ENCODE data around the gene ARMH1.

ARMH1 gene

GRCh38 chr1:44717653-44718052 is 43.1 kb downstream of the ARMH1 start:
- no peak for DNase-seq (ENCODE audit: low read depth)
- TF ChIP-seq, protein P1, sequence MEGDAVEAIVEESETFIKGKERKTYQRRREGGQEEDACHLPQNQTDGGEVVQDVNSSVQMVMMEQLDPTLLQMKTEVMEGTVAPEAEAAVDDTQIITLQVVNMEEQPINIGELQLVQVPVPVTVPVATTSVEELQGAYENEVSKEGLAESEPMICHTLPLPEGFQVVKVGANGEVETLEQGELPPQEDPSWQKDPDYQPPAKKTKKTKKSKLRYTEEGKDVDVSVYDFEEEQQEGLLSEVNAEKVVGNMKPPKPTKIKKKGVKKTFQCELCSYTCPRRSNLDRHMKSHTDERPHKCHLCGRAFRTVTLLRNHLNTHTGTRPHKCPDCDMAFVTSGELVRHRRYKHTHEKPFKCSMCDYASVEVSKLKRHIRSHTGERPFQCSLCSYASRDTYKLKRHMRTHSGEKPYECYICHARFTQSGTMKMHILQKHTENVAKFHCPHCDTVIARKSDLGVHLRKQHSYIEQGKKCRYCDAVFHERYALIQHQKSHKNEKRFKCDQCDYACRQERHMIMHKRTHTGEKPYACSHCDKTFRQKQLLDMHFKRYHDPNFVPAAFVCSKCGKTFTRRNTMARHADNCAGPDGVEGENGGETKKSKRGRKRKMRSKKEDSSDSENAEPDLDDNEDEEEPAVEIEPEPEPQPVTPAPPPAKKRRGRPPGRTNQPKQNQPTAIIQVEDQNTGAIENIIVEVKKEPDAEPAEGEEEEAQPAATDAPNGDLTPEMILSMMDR (conservative IDR thresholded peaks at IDR 0.05; ENCODE audit: low read length) = no peak
- H3K4me3 ChIP-seq (ENCODE audit: low read length) = no peak overlapping the region

GRCh38 chr1:44718091-44718490 is 43.6 kb downstream of the ARMH1 start:
- no peak overlapping the region for H3K4me3 ChIP-seq (ENCODE audit: low read length)
- TF ChIP-seq, protein P1 (conservative IDR thresholded peaks at IDR 0.05; ENCODE audit: low read length) = no peak
- DNase-seq (ENCODE audit: low read depth) = no peak

- no peak for DNase-seq (ENCODE audit: low read depth)
- TF ChIP-seq, protein P1 (conservative IDR thresholded peaks at IDR 0.05; ENCODE audit: low read length) = no peak
- no peak overlapping the region for H3K4me3 ChIP-seq (ENCODE audit: low read length)
These were observed 44.8 kb downstream of the ARMH1 start for GRCh38 chr1:44719318-44719717.

- no peak for DNase-seq (ENCODE audit: low read depth)
- no peak overlapping the region for H3K4me3 ChIP-seq (ENCODE audit: low read length)
- TF ChIP-seq, protein P1 (conservative IDR thresholded peaks at IDR 0.05; ENCODE audit: low read length) = no peak
These were observed 45.8 kb downstream of the ARMH1 start for GRCh38 chr1:44720281-44720680.

DNA sequence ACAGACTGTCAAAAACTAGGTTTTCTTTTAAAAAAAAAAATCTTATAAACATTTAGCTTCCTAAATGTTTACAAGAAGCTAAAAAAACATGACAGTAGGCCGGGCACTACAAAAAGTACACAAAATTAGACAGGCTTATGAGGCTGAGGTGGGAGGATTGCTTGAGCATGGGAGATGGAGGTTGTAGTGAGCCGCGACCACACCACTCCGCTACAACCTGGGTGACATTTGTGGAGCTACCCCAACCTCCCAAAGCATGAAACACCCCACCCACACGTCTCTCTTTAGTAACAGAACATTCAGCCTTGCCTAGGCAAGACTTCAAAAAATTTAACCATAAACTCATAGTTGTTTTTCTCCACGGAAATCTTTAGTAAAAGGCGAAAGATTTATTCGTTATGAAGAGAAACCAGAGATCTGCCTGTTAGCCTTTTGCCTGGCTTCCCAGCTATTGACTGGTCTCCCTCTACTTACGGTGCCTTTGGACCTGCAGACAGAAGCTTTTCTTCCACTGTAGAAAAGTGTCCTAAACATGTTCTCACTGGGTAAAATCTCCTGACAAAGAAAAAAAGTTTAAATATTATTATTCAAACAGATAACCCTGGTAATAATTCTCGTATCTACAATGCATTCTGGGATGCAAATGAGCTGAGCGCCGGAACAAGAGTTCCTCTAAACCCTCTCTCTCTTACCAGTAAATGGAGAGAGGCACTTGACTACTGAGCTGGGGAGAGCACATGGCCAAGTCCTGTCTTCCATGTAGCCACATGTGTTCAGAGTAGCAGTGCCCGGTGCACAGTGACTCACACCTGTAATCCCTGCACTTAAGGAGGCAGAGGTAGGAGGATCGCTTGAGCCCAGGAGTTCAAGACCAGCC is 47.2 kb downstream of the ARMH1 start:
- peak; percentile 83 for DNase-seq (ENCODE audit: low read depth)
- TF ChIP-seq, protein P1 (conservative IDR thresholded peaks at IDR 0.05; ENCODE audit: low read length) = no peak
- H3K4me3 ChIP-seq (ENCODE audit: low read length) = no peak overlapping the region

- DNase-seq (ENCODE audit: low read depth) = no peak
These were observed 48.5 kb downstream of the ARMH1 start for GRCh38 chr1:44723064-44723463.

More at GRCh38 chr1:44723064-44723463, 48.5 kb downstream of the ARMH1 start:
- TF ChIP-seq, protein P1 (conservative IDR thresholded peaks at IDR 0.05; ENCODE audit: low read length) = no peak
- no peak overlapping the region for H3K4me3 ChIP-seq (ENCODE audit: low read length)
